H9 (cell line): ENCODE measurements around the gene NRCAM. TPM values are rescaled to one million over a fixed set of nuclear protein-coding genes. Genes with fewer than 3 reads are reported as not detected.

ENCODE experiments used
- DNase-seq: peaks from one replicate; pipeline ENCODE4 v3.0.0-alpha.2; 2017
- H2AFZ ChIP-seq: one replicate; pipeline ENCODE4 v1.6.1; 2013; ENCODE audit warnings: mild to moderate bottlenecking, low read length, control low read depth, moderate library complexity
- H2AK5ac ChIP-seq: 2 replicates; pipeline ENCODE4 v1.6.1; 2013; ENCODE audit warnings: low read length, control low read depth, mixed read lengths; ENCODE audit not compliant: insufficient read length
- H2BK120ac ChIP-seq: one replicate; pipeline ENCODE4 v1.6.1; 2013; ENCODE audit warnings: low read depth, mild to moderate bottlenecking, low read length, control low read depth, inconsistent platforms; ENCODE audit not compliant: poor library complexity, severe bottlenecking
- H2BK12ac ChIP-seq: 2 replicates; pipeline ENCODE4 v1.6.1; 2013; ENCODE audit warnings: low read length, control low read depth, mixed read lengths, low read depth; ENCODE audit not compliant: insufficient read length
- H2BK15ac ChIP-seq: 2 replicates; pipeline ENCODE4 v1.6.1; 2013; ENCODE audit warnings: low read depth, low read length, control low read depth
- H2BK20ac ChIP-seq: one replicate; pipeline ENCODE4 v1.6.1; 2013; ENCODE audit warnings: low read depth, mild to moderate bottlenecking, low read length, control low read depth, inconsistent platforms; ENCODE audit not compliant: poor library complexity, severe bottlenecking
- H2BK5ac ChIP-seq: 2 replicates; pipeline ENCODE4 v1.6.1; 2013; ENCODE audit warnings: low read length, control low read depth, mixed read lengths; ENCODE audit not compliant: insufficient read length
- H3K14ac ChIP-seq: 2 replicates; pipeline ENCODE4 v1.6.1; 2013; ENCODE audit warnings: low read length, control low read depth; ENCODE audit not compliant: insufficient read depth
- H3K18ac ChIP-seq: 2 replicates; pipeline ENCODE4 v1.6.1; 2013; ENCODE audit warnings: low read depth, mild to moderate bottlenecking, mixed read lengths, low read length, control low read depth; ENCODE audit not compliant: insufficient read length
- H3K23ac ChIP-seq: 2 replicates; pipeline ENCODE4 v1.6.1; 2013; ENCODE audit warnings: low read length, control low read depth, mixed read lengths, low read depth; ENCODE audit not compliant: insufficient read length
- H3K23me2 ChIP-seq: 2 replicates; pipeline ENCODE4 v1.6.1; 2013; ENCODE audit warnings: low read depth, mild to moderate bottlenecking, mixed read lengths, low read length, control low read depth; ENCODE audit not compliant: insufficient read length, poor library complexity, severe bottlenecking
- H3K27ac ChIP-seq: 2 replicates; pipeline ENCODE4 v1.5.1; 2013; ENCODE audit warnings: low read length, control low read depth, mixed read lengths, low read depth; ENCODE audit not compliant: insufficient read length
- H3K27me3 ChIP-seq: 2 replicates; pipeline ENCODE4 v1.6.1; 2013; ENCODE audit warnings: low read length, control low read depth, inconsistent platforms; ENCODE audit not compliant: insufficient read depth
- H3K4ac ChIP-seq: 2 replicates; pipeline ENCODE4 v1.6.1; 2013; ENCODE audit warnings: low read depth, mild to moderate bottlenecking, control low read depth, inconsistent platforms, low read length, moderate library complexity
- H3K4me1 ChIP-seq: 2 replicates; pipeline ENCODE4 v1.6.1; 2013; ENCODE audit warnings: low read length, control low read depth, inconsistent platforms; ENCODE audit not compliant: insufficient read depth
- H3K4me2 ChIP-seq: 2 replicates; pipeline ENCODE4 v1.6.1; 2013; ENCODE audit warnings: low read length, control low read depth, mixed read lengths; ENCODE audit not compliant: insufficient read length, insufficient read depth
- H3K56ac ChIP-seq: 2 replicates; pipeline ENCODE4 v1.6.1; 2013; ENCODE audit warnings: low read depth, mild to moderate bottlenecking, mixed read lengths, low read length, control low read depth; ENCODE audit not compliant: insufficient read length
- H3K79me1 ChIP-seq: 2 replicates; pipeline ENCODE4 v1.6.1; 2013; ENCODE audit warnings: low read depth, mild to moderate bottlenecking, moderate library complexity, low read length, control low read depth, inconsistent platforms; ENCODE audit not compliant: insufficient read depth, poor library complexity, severe bottlenecking
- H3K79me2 ChIP-seq: 2 replicates; pipeline ENCODE4 v1.6.1; 2013; ENCODE audit warnings: low read length, control low read depth, inconsistent platforms; ENCODE audit not compliant: insufficient read depth
- H3K9ac ChIP-seq: 2 replicates; pipeline ENCODE4 v1.6.1; 2013; ENCODE audit warnings: low read length, control low read depth, mixed read lengths; ENCODE audit not compliant: insufficient read length; ENCODE audit errors: extremely low read depth
- H3K9me3 ChIP-seq: one replicate; pipeline ENCODE4 v1.6.1; 2013; ENCODE audit warnings: low read depth, low read length, inconsistent platforms; ENCODE audit not compliant: control insufficient read depth
- H3T11ph ChIP-seq: one replicate; pipeline ENCODE4 v1.6.1; 2013; ENCODE audit warnings: mild to moderate bottlenecking, low read length, control low read depth, inconsistent platforms
- H4K20me1 ChIP-seq: one replicate; pipeline ENCODE4 v1.6.1; 2013; ENCODE audit not compliant: control insufficient read depth, insufficient read length, insufficient read depth
- H4K5ac ChIP-seq: 2 replicates; pipeline ENCODE4 v1.6.1; 2013; ENCODE audit warnings: low read depth, mild to moderate bottlenecking, mixed read lengths, low read length, control low read depth; ENCODE audit not compliant: insufficient read length
- H4K8ac ChIP-seq: replicated peaks from 2 replicates; pipeline ENCODE4 v1.6.1; 2013; ENCODE audit warnings: low read length, control low read depth, mixed read lengths, low read depth; ENCODE audit not compliant: insufficient read length
- H4K91ac ChIP-seq: 2 replicates; pipeline ENCODE4 v1.6.1; 2013; ENCODE audit warnings: low read depth, mild to moderate bottlenecking, moderate library complexity, mixed read lengths, low read length, control low read depth; ENCODE audit not compliant: insufficient read length
- H3K27ac Mint-ChIP-seq, 3 experiments: 2 replicates in 2 of 3; 3 replicates in 1 of 3; pipeline ENCODE4 v1.8.0; 2020 to 2021; ENCODE audit warnings: mixed read lengths in 3 of 3, mild to moderate bottlenecking in 1 of 3, moderate library complexity in 1 of 3
- H3K27me3 Mint-ChIP-seq: 2 replicates; pipeline ENCODE4 v1.8.0; 2021; ENCODE audit warnings: low read depth, mild to moderate bottlenecking, moderate library complexity, mixed read lengths
- H3K36me3 Mint-ChIP-seq, 3 experiments: 2 replicates in 2 of 3; 3 replicates in 1 of 3; pipeline ENCODE4 v1.8.0; 2020 to 2021; ENCODE audit warnings: low read depth in 3 of 3, mixed read lengths in 3 of 3; ENCODE audit not compliant: insufficient read depth in 1 of 3
- H3K4me1 Mint-ChIP-seq, 2 experiments: 2 replicates each; pipeline ENCODE4 v1.8.0; 2020; ENCODE audit warnings: mixed read lengths in 2 of 2
- H3K4me3 Mint-ChIP-seq, 2 experiments: 2 replicates in 1 of 2; 3 replicates in 1 of 2; pipeline ENCODE4 v1.8.0; 2020 to 2021; ENCODE audit warnings: mild to moderate bottlenecking in 2 of 2, mixed read lengths in 2 of 2, moderate library complexity in 1 of 2
- H3K9me3 Mint-ChIP-seq, 2 experiments: 2 replicates in 1 of 2; 3 replicates in 1 of 2; pipeline ENCODE4 v1.8.0; 2020; ENCODE audit warnings: mild to moderate bottlenecking in 2 of 2, mixed read lengths in 2 of 2, moderate library complexity in 1 of 2
- CTCF ChIP-seq: fragments of 200-600 bp; sonication (generic); conservative IDR thresholded peaks from 3 replicates; pipeline ENCODE4 v1.8.0; 2021; ENCODE audit warnings: antibody characterized with exemption, mild to moderate bottlenecking
- WGBS: extraction: QIAGEN DNeasy Blood & Tissue Kit; methylation state at CpG from one replicate; pipeline ENCODE4 v1.1.7; 2013; ENCODE audit warnings: missing lambda C conversion rate, low lambda C conversion rate, mixed read lengths; ENCODE audit not compliant: insufficient read length; ENCODE audit errors: extremely low coverage; 5-methylcytosine and 5-hydroxymethylcytosine counted together
- total RNA-seq: library from RNA; stranded (reverse); gene quantifications from 2 replicates; pipeline ENCODE4 v1.2.1, GENCODE V29; 2021

Gene NRCAM
- total RNA-seq, 1 experiment from 2014 or later: 2.3 TPM

GRCh38 chr7:108224387-108224786 is 231.8 kb downstream of the NRCAM start:
- Histone ChIP-seq H3K14ac (no peak overlapping the region), H3K27me3 (no peaks in the 10 kb centered on the region), H3K23ac (no peak overlapping the region), H4K20me1 (no peaks in the 10 kb centered on the region), H3K79me2 (no peaks in the 10 kb centered on the region), H2BK12ac (no peak overlapping the region), H3K4me1 (no peaks in the 10 kb centered on the region), H3K79me1 (no peaks in the 10 kb centered on the region), H2AFZ (no peak overlapping the region), H4K8ac (no peak overlapping the region), H3K56ac (no peak overlapping the region), H3K9ac (no peak overlapping the region), H3K27ac (no peak overlapping the region), H2BK5ac (no peak overlapping the region), H4K91ac (no peak overlapping the region), H3K4me2 (no peak overlapping the region), H3K4ac (no peak overlapping the region), H3K23me2 (no peaks in the 10 kb centered on the region), H2BK20ac (no peak overlapping the region), H2BK15ac (no peak overlapping the region), H2AK5ac (no peak overlapping the region), H4K5ac (no peak overlapping the region), H3K9me3 (no peaks in the 10 kb centered on the region), H2BK120ac (no peak overlapping the region), H3K18ac (no peak overlapping the region), H3T11ph (no peak overlapping the region)
- Mint-ChIP-seq H3K27me3 (peaks cover 2% of the 10 kb centered on the region; the same call in 1 of the 2 replicates), H3K9me3 (peaks cover 0 to 5% of the 10 kb centered on the region in 2 experiments; a peak in 3 of 5 replicates), H3K36me3 (peaks cover 0 to 8% (median 5%) of the 10 kb centered on the region in 3 experiments; a peak in 4 of 7 replicates), H3K27ac (no peak overlapping the region), H3K4me1 (peaks cover 7% of the 10 kb centered on the region in 2 experiments), H3K4me3 (no peak overlapping the region)
- no CpG with 5 or more reads among the region's 1 CpG for WGBS
- no peak for DNase-seq
- no peak for TF ChIP-seq CTCF
